Measurements from ENCODE around the gene BEAN1. TPM values are rescaled to one million over a fixed set of nuclear protein-coding genes. Genes with fewer than 3 reads are reported as not detected.

Gene BEAN1
- total and polyA plus RNA-seq, 9 of the 15 experiments (the other 6 are each of a cell fraction or from before 2014, with no cell fraction given) = not detected

- TF ChIP-seq RUNX1 (IDR thresholded peaks at IDR 0.05; ENCODE audit: low read depth) (no peak), NRF1 (conservative IDR thresholded peaks at IDR 0.05 in 1 of 2, IDR thresholded peaks at IDR 0.05 in 1 of 2) (0 out of 4 replicates have a peak, but pooled peaks of 1 of the 2 experiments have one; percentile 13), CBFA2T2 (conservative IDR thresholded peaks at IDR 0.05) (peak; percentile 54), TOE1 (IDR thresholded peaks at IDR 0.05; ENCODE audit: borderline replicate concordance) (no peak), TOE1 (CRISPR knock-in tag; IDR thresholded peaks at IDR 0.05; ENCODE audit: borderline replicate concordance, low read depth) (no peak), MED1 (CRISPR knock-in tag; IDR thresholded peaks at IDR 0.05; ENCODE audit: borderline replicate concordance) (no peak), ARID4B (CRISPR knock-in tag; IDR thresholded peaks at IDR 0.05) (no peak; the same call in 1 of the 2 replicates), ZNF398 (CRISPR knock-in tag; IDR thresholded peaks at IDR 0.05) (no peak), SIN3B (IDR thresholded peaks at IDR 0.05; ENCODE audit: low read depth) (no peak), SNIP1 (IDR thresholded peaks at IDR 0.05; ENCODE audit: low read depth) (no peak), SMARCA5 (IDR thresholded peaks at IDR 0.05) (no peak), NR4A1 (CRISPR knock-in tag; IDR thresholded peaks at IDR 0.05) (no peak), NR4A1 (tag; IDR thresholded peaks at IDR 0.05) (no peak), BCL6 (CRISPR knock-in tag; IDR thresholded peaks at IDR 0.05) (no peak), CREB5 (CRISPR knock-in tag; IDR thresholded peaks at IDR 0.05) (no peak), CBX5 (IDR thresholded peaks at IDR 0.05; ENCODE audit: borderline replicate concordance, low read depth) (no peak), PRMT5 (CRISPR knock-in tag; IDR thresholded peaks at IDR 0.05) (no peak)
- TF ChIP-seq, protein P1, sequence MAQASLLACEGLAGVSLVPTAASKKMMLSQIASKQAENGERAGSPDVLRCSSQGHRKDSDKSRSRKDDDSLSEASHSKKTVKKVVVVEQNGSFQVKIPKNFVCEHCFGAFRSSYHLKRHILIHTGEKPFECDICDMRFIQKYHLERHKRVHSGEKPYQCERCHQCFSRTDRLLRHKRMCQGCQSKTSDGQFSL (CRISPR knock-in tag; IDR thresholded peaks at IDR 0.05) = no peak; the same call in 1 of the 2 replicates
- TF ChIP-seq, protein P1 (tag; IDR thresholded peaks at IDR 0.05) = 0 out of 4 replicates have a peak, but pooled peaks of 1 of the 2 experiments have one; percentile 22
Measured at GRCh38 chr16:66516808-66517585, 89.9 kb downstream of the BEAN1 start (continued).

All from K562 (cell line).